Measurements from ENCODE around the gene SECISBP2L.

Gene SECISBP2L

GRCh38 chr15:48955370-48955769 is 90.9 kb downstream of the SECISBP2L start:
- H3K9ac ChIP-seq (ENCODE audit: low read length) = no peak overlapping the region
- H3K79me2 ChIP-seq (ENCODE audit: low read length) = no peaks in the 10 kb centered on the region
- H3K9me3 ChIP-seq (ENCODE audit: insufficient read depth, low read length) = no peaks in the 10 kb centered on the region
- H3K36me3 ChIP-seq (replicated peaks; ENCODE audit: low read depth, low read length) = no peaks in the 10 kb centered on the region
- no peak overlapping the region for H2AFZ ChIP-seq (ENCODE audit: low read depth, low read length)
- H4K20me1 ChIP-seq (ENCODE audit: insufficient read depth, low read length) = no peaks in the 10 kb centered on the region
- no peak for TF ChIP-seq EZH2phosphoT487 (IDR thresholded peaks at IDR 0.05; ENCODE audit: low read depth)
- no peak for TF ChIP-seq CTCF (IDR thresholded peaks at IDR 0.05; ENCODE audit: low read depth, low read length)
- no peak overlapping the region for H3K4me2 ChIP-seq (ENCODE audit: low read length)
- no peak overlapping the region for H3K27ac ChIP-seq (ENCODE audit: low read length)
- no peaks in the 10 kb centered on the region for H3K4me1 ChIP-seq (ENCODE audit: low read length)
- peaks cover 3% of the 10 kb centered on the region; the same call in 1 of the 2 replicates for H3K27me3 ChIP-seq (ENCODE audit: low read depth, low read length)
- no peak overlapping the region for H3K4me3 ChIP-seq (ENCODE audit: low read length)

- Histone ChIP-seq H4K20me1 (ENCODE audit: insufficient read depth, low read length) (no peaks in the 10 kb centered on the region), H3K9ac (ENCODE audit: low read length) (no peak overlapping the region), H3K79me2 (ENCODE audit: low read length) (no peaks in the 10 kb centered on the region), H3K4me2 (ENCODE audit: low read length) (no peak overlapping the region), H3K9me3 (ENCODE audit: insufficient read depth, low read length) (no peaks in the 10 kb centered on the region), H3K36me3 (replicated peaks; ENCODE audit: low read depth, low read length) (no peaks in the 10 kb centered on the region), H3K27ac (ENCODE audit: low read length) (no peak overlapping the region), H3K27me3 (ENCODE audit: low read depth, low read length) (peaks cover 3% of the 10 kb centered on the region; the same call in 1 of the 2 replicates), H3K4me1 (ENCODE audit: low read length) (no peaks in the 10 kb centered on the region), H2AFZ (ENCODE audit: low read depth, low read length) (no peak overlapping the region), H3K4me3 (ENCODE audit: low read length) (no peak overlapping the region)
- TF ChIP-seq CTCF (IDR thresholded peaks at IDR 0.05; ENCODE audit: low read depth, low read length) = no peak
- no peak for TF ChIP-seq EZH2phosphoT487 (IDR thresholded peaks at IDR 0.05; ENCODE audit: low read depth)
Observed at GRCh38 chr15:48954538-48954937, 91.7 kb downstream of the SECISBP2L start.

- no peaks in the 10 kb centered on the region for H3K4me1 ChIP-seq (ENCODE audit: low read length)
- H3K79me2 ChIP-seq (ENCODE audit: low read length) = no peaks in the 10 kb centered on the region
- no peak overlapping the region for H2AFZ ChIP-seq (ENCODE audit: low read depth, low read length)
- no peak overlapping the region for H3K9ac ChIP-seq (ENCODE audit: low read length)
- no peak for TF ChIP-seq CTCF (IDR thresholded peaks at IDR 0.05; ENCODE audit: low read depth, low read length)
- TF ChIP-seq EZH2phosphoT487 (IDR thresholded peaks at IDR 0.05; ENCODE audit: low read depth) = no peak
- no peaks in the 10 kb centered on the region for H3K9me3 ChIP-seq (ENCODE audit: insufficient read depth, low read length)
- H3K27ac ChIP-seq (ENCODE audit: low read length) = no peak overlapping the region
- H3K4me3 ChIP-seq (ENCODE audit: low read length) = no peak overlapping the region
- H3K36me3 ChIP-seq (replicated peaks; ENCODE audit: low read depth, low read length) = no peaks in the 10 kb centered on the region
- peaks cover 2% of the 10 kb centered on the region; the same call in 1 of the 2 replicates for H3K27me3 ChIP-seq (ENCODE audit: low read depth, low read length)
- no peak overlapping the region for H3K4me2 ChIP-seq (ENCODE audit: low read length)
- no peaks in the 10 kb centered on the region for H4K20me1 ChIP-seq (ENCODE audit: insufficient read depth, low read length)
Observed at GRCh38 chr15:48946840-48947187, 99.4 kb downstream of the SECISBP2L start.

- no peaks in the 10 kb centered on the region for H3K79me2 ChIP-seq (ENCODE audit: low read length)
- H3K4me3 ChIP-seq (ENCODE audit: low read length) = no peak overlapping the region
- no peak overlapping the region for H3K9ac ChIP-seq (ENCODE audit: low read length)
- no peaks in the 10 kb centered on the region for H3K27me3 ChIP-seq (ENCODE audit: low read depth, low read length)
- no peaks in the 10 kb centered on the region for H3K9me3 ChIP-seq (ENCODE audit: insufficient read depth, low read length)
- H4K20me1 ChIP-seq (ENCODE audit: insufficient read depth, low read length) = no peaks in the 10 kb centered on the region
- no peak for TF ChIP-seq CTCF (IDR thresholded peaks at IDR 0.05; ENCODE audit: low read depth, low read length)
- TF ChIP-seq EZH2phosphoT487 (IDR thresholded peaks at IDR 0.05; ENCODE audit: low read depth) = no peak
- no peak overlapping the region for H2AFZ ChIP-seq (ENCODE audit: low read depth, low read length)
- H3K36me3 ChIP-seq (replicated peaks; ENCODE audit: low read depth, low read length) = no peaks in the 10 kb centered on the region
- no peak overlapping the region for H3K4me2 ChIP-seq (ENCODE audit: low read length)
- H3K27ac ChIP-seq (ENCODE audit: low read length) = no peak overlapping the region
- H3K4me1 ChIP-seq (ENCODE audit: low read length) = no peaks in the 10 kb centered on the region
Observed at GRCh38 chr15:48946074-48946839, 100.0 kb downstream of the SECISBP2L start.

All from OCI-LY3 (cell line).